NCI-H524 (cell line): ENCODE data around the gene CEP72.
"Not testable (repeated sequence)": the region's sequence is repeated elsewhere in the genome, so short reads cannot be mapped to it uniquely, and the experiment has no call there.

Source experiments
- DNase-seq, 2 experiments: peaks; one replicate each; lab custom pipeline; 2025; lab: John Stamatoyannopoulos, UW

CEP72 gene

GRCh38 chr5:672329-673160, 60.4 kb downstream of the CEP72 start:
- DNase-seq = peak in 1 of 2 experiments; percentile 66

GRCh38 chr5:673161-673830, 61.2 kb downstream of the CEP72 start:
- no peak for DNase-seq

- DNase-seq = no peak
Measured at GRCh38 chr5:673831-674629, 61.9 kb downstream of the CEP72 start.

GRCh38 chr5:674630-675011, 62.5 kb downstream of the CEP72 start:
- peak in 1 of 2 experiments; percentile 49 for DNase-seq

GRCh38 chr5:675111-675870, 63.2 kb downstream of the CEP72 start:
- DNase-seq = no peak

GRCh38 chr5:675871-676698, 63.9 kb downstream of the CEP72 start:
- DNase-seq = no peak

- no peak for DNase-seq
Measured at GRCh38 chr5:676699-677076, 64.5 kb downstream of the CEP72 start.

- DNase-seq = no peak
Measured at GRCh38 chr5:677131-678101, 65.3 kb downstream of the CEP72 start.

GRCh38 chr5:678521-678920, 66.4 kb downstream of the CEP72 start:
- DNase-seq = not testable (repeated sequence)

GRCh38 chr5:679166-679895, 67.2 kb downstream of the CEP72 start:
- not testable (repeated sequence) for DNase-seq

GRCh38 chr5:680118-680795, 68.1 kb downstream of the CEP72 start:
- not testable (repeated sequence) for DNase-seq

GRCh38 chr5:680836-681235, 68.7 kb downstream of the CEP72 start:
- not testable (repeated sequence) for DNase-seq

GRCh38 chr5:681317-682191, 69.4 kb downstream of the CEP72 start:
- not testable (repeated sequence) for DNase-seq

GRCh38 chr5:682216-682615, 70.1 kb downstream of the CEP72 start:
- DNase-seq = not testable (repeated sequence)

GRCh38 chr5:682651-683358, 70.7 kb downstream of the CEP72 start:
- DNase-seq = not testable (repeated sequence)

GRCh38 chr5:683551-684481, 71.7 kb downstream of the CEP72 start:
- no peak for DNase-seq
